LHCN-M2 (cell line): ENCODE results near the gene ANXA11. TPM values are rescaled to one million over a fixed set of nuclear protein-coding genes. Genes with fewer than 3 reads are reported as not detected.
A peak's percentile ranks its signal among the peaks of the same experiment; 100 is the strongest.
"Not testable (repeated sequence)": the region's sequence is repeated elsewhere in the genome, so short reads cannot be mapped to it uniquely, and the experiment has no call there.

ENCODE experiments used
- DNase-seq: peaks from one replicate; pipeline ENCODE4 v3.0.0-alpha.2; 2012; ENCODE audit warnings: low read depth
- total RNA-seq: library from RNA; depleted of rRNA; stranded (reverse); fragments of >200 nt; gene quantifications from 2 replicates; pipeline ENCODE4 v1.2.3, GENCODE V29; 2014

Gene ANXA11
- total RNA-seq, 1 experiment from 2014 or later, result 84.7 TPM

DNA sequence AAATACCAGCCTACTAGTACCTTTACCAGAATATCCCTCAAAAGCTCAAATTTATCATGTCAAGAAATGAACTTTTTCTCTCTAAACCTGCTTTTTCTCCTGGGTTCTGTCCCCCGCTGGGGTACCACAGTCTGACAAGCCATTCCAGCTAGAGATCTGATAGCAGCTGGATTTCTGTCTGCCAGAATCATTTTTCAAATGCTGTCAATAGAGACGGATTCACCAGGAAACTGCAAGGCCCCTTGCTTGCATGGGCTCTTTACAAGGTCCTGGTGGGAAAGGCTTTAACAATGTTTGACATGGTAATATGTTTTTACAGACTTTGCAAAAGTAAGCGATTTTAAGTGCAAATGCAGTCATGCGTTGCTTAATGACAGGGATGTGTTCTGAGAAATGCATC is 4.9 kb upstream of the ANXA11 start:
- DNase-seq, result no peak

GRCh38 chr10:80207768-80208370 is 2.5 kb upstream of the ANXA11 start:
- no peak for DNase-seq

- no peak for DNase-seq
Measured at GRCh38 chr10:80206277-80206655, 929 bp upstream of the ANXA11 start.

DNA sequence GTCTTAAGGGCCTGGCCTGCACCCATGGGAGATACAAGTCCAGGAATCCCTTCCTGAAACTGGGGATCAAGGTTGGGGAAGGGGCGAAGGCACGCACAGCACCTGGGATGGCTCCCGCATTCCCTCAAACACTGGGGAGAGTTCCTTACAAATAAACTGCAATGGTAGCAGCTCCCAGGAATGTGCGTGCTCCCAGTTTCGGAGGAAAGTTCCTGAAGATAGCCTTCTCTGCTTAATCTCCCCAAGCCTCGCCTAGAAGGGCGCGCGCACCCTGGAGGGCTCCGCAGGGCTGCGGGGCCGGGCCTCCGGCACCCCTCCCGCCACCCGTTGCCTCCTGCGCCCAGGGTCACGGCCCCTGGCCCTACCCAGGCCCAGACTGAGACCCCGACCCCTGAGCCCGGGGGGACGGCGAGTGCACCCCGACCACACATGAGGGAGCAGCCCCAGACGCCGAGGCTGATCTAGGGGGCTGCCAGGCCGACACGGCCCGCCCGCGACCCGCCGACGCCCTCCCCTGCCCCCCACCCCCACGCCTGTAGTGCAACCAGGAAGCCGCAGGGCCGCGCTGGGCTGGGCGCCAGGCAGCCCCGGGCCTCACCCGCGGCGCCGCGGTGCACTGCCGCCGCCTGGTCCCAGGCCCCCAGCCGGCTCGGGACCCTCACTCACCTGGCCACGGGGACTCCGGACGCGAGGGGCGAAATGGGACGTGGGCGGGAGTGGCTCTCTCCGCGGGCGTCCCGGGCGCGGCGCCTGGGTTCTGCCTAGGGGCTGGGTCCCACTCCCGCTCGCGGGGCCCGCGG is 460 bp downstream of the ANXA11 start:
- no peak for DNase-seq

- DNase-seq, result no peak
Measured at GRCh38 chr10:80203835-80204676, 1.3 kb downstream of the ANXA11 start.

GRCh38 chr10:80202934-80203834 is 2.2 kb downstream of the ANXA11 start:
- DNase-seq, result peak; percentile 42

GRCh38 chr10:80202530-80202929 is 2.8 kb downstream of the ANXA11 start:
- DNase-seq, result not testable (repeated sequence)

GRCh38 chr10:80201608-80202141 is 3.7 kb downstream of the ANXA11 start:
- no peak for DNase-seq

- DNase-seq, result no peak
Measured at GRCh38 chr10:80200687-80201086, 4.7 kb downstream of the ANXA11 start.

DNA sequence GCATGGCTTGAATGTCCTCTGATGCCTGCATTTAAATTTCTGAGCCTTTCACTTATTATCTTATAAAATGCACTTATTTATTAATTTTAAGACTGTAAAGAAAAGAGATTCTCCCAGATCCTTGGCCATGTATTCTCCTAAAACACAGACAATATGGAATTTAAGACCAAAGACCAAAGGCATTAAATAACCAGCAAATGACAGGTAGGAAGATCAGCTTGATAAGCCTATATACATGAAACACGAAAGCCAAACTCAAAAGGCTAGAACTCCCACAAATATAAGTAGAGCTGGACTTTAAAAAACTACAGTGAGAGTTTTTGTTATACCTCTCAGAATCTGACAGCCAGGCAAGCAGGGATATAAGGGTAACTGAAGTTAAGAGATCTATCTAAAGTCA is 5.1 kb downstream of the ANXA11 start:
- DNase-seq, result no peak

GRCh38 chr10:80199828-80200227 is 5.5 kb downstream of the ANXA11 start:
- no peak for DNase-seq

DNA sequence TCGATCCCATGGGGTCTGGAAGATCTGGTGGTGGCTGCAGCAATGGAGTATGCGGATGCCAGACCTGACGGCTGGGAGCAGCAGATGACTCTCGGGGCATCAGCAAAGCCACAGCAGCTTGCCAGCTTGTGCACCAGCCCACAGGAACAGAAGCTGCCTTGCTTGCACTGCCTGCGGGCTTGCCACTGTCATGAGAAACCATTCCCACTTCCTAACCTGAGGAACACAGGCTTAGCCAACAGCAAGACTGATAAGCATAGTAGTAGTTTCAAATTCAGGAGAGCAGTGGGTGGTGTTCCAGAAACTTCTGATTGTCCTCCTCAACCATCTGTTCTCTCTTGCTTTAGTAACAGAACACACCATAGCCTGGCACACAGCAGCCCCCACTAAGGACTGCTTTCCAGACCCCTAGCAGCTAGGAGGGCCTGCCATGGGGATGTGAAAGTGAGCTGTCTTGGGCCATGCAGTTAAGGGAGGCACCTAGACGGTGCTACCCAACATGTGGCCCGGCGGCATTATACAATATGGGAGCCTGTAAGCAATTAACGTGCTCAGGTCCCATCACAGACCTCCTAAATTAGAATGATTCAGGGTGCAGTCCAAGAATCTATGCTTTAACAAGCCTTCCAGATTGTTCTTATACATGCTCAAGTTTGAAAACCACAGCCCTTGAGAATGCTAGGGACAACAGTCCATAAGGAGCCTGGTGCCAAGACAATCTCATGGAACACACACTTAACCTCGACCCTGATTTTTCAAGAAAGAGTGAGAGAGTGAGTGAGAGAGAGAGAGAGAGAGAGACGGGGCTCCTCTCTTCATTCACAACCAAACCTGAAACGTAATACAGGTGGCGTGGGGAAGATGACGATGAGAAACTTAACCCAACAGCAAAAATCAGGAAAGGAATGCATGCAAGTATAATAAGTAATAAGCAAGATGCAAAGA is 7.1 kb downstream of the ANXA11 start:
- DNase-seq, result no peak

DNA sequence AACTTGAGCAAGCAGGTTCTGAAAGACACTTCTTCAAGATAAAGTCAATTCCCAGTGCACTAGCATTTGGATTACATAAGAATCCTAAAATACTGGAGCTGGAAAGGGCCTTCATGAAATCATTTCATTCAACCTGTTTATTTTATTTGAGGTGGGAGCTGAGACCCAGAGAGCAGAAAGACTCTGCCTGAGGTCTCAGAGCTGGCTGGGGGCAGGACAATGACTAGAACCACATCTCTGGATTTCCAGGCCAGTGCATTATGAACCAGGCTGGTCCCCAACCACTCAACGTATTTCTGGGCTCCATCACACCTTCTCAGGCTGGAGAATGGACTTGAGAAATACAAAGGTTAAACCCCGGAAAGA is 8.4 kb downstream of the ANXA11 start:
- DNase-seq, result no peak

- DNase-seq, result peak; percentile 77
Measured at GRCh38 chr10:80196270-80196949, 8.9 kb downstream of the ANXA11 start.

DNA sequence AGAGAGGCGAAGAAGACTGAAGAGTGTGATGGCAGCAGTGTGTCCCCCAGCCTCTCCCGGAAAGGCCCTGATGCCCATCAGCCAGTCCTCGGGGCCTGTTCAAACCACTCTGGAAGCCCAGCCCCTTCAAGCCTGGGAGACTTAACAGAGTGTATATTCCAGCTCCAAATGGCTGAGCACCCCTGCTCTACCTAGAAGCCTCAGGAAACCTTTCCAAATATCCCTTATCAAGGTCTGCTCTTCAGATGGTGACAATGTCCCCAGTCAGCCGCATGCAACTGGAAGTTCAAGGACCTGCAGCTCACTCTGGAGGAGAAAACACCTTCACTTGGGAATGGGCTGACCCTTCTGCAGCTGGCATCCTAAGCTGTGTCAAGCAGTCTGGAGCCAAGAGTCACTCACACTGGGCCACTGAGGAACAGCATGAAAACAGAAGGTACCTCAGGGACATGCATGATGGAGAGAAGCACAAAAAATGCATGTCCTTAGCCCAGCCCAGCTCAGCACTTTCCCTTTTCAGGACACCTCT is 10.2 kb downstream of the ANXA11 start:
- no peak for DNase-seq

GRCh38 chr10:80194373-80195045 is 10.8 kb downstream of the ANXA11 start:
- DNase-seq, result peak; percentile 42

- no peak for DNase-seq
Measured at GRCh38 chr10:80192553-80192952, 12.8 kb downstream of the ANXA11 start.

GRCh38 chr10:80191589-80192270 is 13.6 kb downstream of the ANXA11 start:
- DNase-seq, result no peak
